ENCODE data around the gene NDUFA13. TPM values are rescaled to one million over a fixed set of nuclear protein-coding genes. Genes with fewer than 3 reads are reported as not detected.
"Not testable (repeated sequence)": the region's sequence is repeated elsewhere in the genome, so short reads cannot be mapped to it uniquely, and the experiment has no call there.

Gene NDUFA13
- 190 and 202 TPM in 2 replicates for total RNA-seq (2014; rRNA removed; shearing (Covaris generic))

GRCh38 chr19:19515642-19516519, at the start of gene NDUFA13:
NDUFA13 (plus strand) TSS chr19:19516225; CDS start chr19:19516239, 14 bp downstream.
- peak; percentile 90 for DNase-seq (ENCODE audit: low spot score)

GRCh38 chr19:19468424-19469050, 47.5 kb upstream of the NDUFA13 start:
- DNase-seq (ENCODE audit: low spot score), result no peak

GRCh38 chr19:19470579-19470978, 45.4 kb upstream of the NDUFA13 start:
- DNase-seq (ENCODE audit: low spot score), result no peak

- no peak for DNase-seq (ENCODE audit: low spot score)
Measured at GRCh38 chr19:19471682-19472081, 44.3 kb upstream of the NDUFA13 start.

GRCh38 chr19:19472106-19472505, 43.9 kb upstream of the NDUFA13 start:
- not testable (repeated sequence) for DNase-seq (ENCODE audit: low spot score)

GRCh38 chr19:19475015-19475765, 40.8 kb upstream of the NDUFA13 start:
- DNase-seq (ENCODE audit: low spot score), result no peak

- DNase-seq (ENCODE audit: low spot score), result peak; percentile 37
Measured at GRCh38 chr19:19475849-19476828, 39.9 kb upstream of the NDUFA13 start.

- DNase-seq (ENCODE audit: low spot score), result no peak
Measured at GRCh38 chr19:19477705-19478383, 38.2 kb upstream of the NDUFA13 start.

- DNase-seq (ENCODE audit: low spot score), result no peak
Measured at GRCh38 chr19:19480688-19481087, 35.3 kb upstream of the NDUFA13 start.

GRCh38 chr19:19482809-19483596, 33.0 kb upstream of the NDUFA13 start:
- no peak for DNase-seq (ENCODE audit: low spot score)

GRCh38 chr19:19485161-19485997, 30.6 kb upstream of the NDUFA13 start:
- no peak for DNase-seq (ENCODE audit: low spot score)

GRCh38 chr19:19485998-19486290, 30.1 kb upstream of the NDUFA13 start:
- DNase-seq (ENCODE audit: low spot score), result no peak

- no peak for DNase-seq (ENCODE audit: low spot score)
Measured at GRCh38 chr19:19486343-19487076, 29.5 kb upstream of the NDUFA13 start.

GRCh38 chr19:19487077-19487949, 28.7 kb upstream of the NDUFA13 start:
- no peak for DNase-seq (ENCODE audit: low spot score)

GRCh38 chr19:19487950-19488874, 27.8 kb upstream of the NDUFA13 start:
- no peak for DNase-seq (ENCODE audit: low spot score)
